Bladder microvascular endothelial cell (primary cell): ENCODE measurements around the gene FBXO45. TPM values are rescaled to one million over a fixed set of nuclear protein-coding genes. Genes with fewer than 3 reads are reported as not detected.

ENCODE experiments used
- total RNA-seq: library from RNA; depleted of rRNA; stranded (reverse); fragments of >200 nt; gene quantifications from 2 replicates; pipeline ENCODE4 v1.2.3, GENCODE V29; 2014

The FBXO45 gene, protein sequence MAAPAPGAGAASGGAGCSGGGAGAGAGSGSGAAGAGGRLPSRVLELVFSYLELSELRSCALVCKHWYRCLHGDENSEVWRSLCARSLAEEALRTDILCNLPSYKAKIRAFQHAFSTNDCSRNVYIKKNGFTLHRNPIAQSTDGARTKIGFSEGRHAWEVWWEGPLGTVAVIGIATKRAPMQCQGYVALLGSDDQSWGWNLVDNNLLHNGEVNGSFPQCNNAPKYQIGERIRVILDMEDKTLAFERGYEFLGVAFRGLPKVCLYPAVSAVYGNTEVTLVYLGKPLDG
- total RNA-seq, result 8.7 and 18.3 TPM in 2 replicates

DNA sequence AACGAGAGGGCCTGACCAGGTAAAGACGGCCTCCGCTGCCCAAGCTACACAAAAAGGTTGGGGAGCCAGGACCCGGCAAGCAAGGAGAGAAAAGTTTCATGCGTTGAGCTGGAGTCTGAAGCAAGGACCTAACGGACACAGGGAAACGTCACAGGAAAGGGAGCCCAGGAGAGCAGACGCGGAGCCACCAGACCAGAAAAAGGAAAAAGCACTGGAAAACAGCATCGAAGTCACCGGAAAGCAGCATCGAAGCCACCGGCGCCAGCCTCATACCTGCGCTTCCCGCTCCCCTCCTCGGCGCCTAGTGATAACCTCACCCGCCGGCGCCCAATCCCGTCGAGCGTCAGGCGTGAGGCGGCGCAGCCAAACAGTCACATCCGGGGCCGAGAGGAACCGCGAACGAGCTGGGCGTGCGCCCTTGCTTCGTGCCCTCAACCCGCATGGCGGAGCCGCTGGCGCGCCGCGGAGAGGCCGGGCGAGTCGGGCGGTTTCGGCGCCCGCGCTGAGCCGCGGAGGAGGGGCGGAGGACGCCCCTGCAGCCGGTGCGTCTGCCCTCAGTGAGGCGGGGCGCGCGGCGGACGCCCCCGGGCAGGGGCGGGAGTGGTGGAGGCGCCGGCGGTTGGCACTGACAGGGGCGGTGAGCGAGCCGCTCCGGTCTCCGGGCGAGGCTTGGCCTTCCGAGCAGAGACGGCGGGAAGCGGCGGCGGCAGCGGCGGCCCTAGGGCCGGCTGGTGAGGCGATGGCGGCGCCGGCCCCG is at the start of gene FBXO45, which contains the start of gene WDR53:
Gene FBXO45 (plus strand): TSS at position 415 of the 757 bp plus-strand sequence. CDS start 325 bp downstream, at position 740.
Gene WDR53 (minus strand): TSS at position 309 of the 757 bp plus-strand sequence. CDS start 7,079 bp downstream, outside the sequence.

Other genes with a start within 250 kb of the FBXO45 start
- gene TM4SF19, start 230.3 kb upstream of the FBXO45 start, total RNA-seq, result not detected in 2 replicates
- 11.3 and 22.7 TPM in 2 replicates for gene UBXN7, start 136.2 kb upstream of the FBXO45 start, total RNA-seq
- 15.4 and 20.0 TPM in 2 replicates for gene RNF168, start 64.9 kb upstream of the FBXO45 start, total RNA-seq
- not detected in 2 replicates for gene SMCO1, start 53.3 kb upstream of the FBXO45 start, total RNA-seq
- gene WDR53, start 106 bp upstream of the FBXO45 start, total RNA-seq, result 5.7 and 10.7 TPM in 2 replicates
- gene NRROS, start 71.0 kb downstream of the FBXO45 start, total RNA-seq, result 4.4 and 5.7 TPM in 2 replicates
- gene CEP19, start 143.6 kb downstream of the FBXO45 start, total RNA-seq, result 2.1 and 5.2 TPM in 2 replicates
- 9.6 and 24.4 TPM in 2 replicates for gene PIGX, start 143.7 kb downstream of the FBXO45 start, total RNA-seq
- 48.6 and 198 TPM in 2 replicates for gene PAK2, start 171.2 kb downstream of the FBXO45 start, total RNA-seq